OCI-LY7 (cell line): ENCODE data around the gene CGAS. TPM values are rescaled to one million over a fixed set of nuclear protein-coding genes. Genes with fewer than 3 reads are reported as not detected.

Source experiments
- BruUV-seq: library from RNA; stranded (reverse); fragments of 400-500 nt; replicated peaks from 2 replicates; lab custom pipeline; 2021; lab: Mats Ljungman, UMichigan
- CTCF ChIA-PET: fragments of 300-600 bp; sonication (Branson Sonifier 250); formaldehyde crosslinking; loops from one replicate; lab custom pipeline; 2022; ENCODE audit warnings: antibody characterized with exemption; ENCODE audit not compliant: unreplicated experiment; lab: Charles Lee
- POLR2A ChIA-PET: fragments of 300-600 bp; sonication (Branson Sonifier 250); formaldehyde crosslinking; loops from one replicate; lab custom pipeline; 2022; ENCODE audit warnings: antibody characterized with exemption; lab: Charles Lee
- DNase-seq: peaks from one replicate; pipeline ENCODE4 v3.0.0-alpha.2; 2015; ENCODE audit warnings: low spot score
- H2AFZ ChIP-seq: fragments of 200-600 bp; sonication (generic), shearing (Covaris generic); 2 replicates; pipeline ENCODE4 v1.6.1; 2014; ENCODE audit warnings: mild to moderate bottlenecking, antibody characterized with exemption, low read length, moderate library complexity
- H3K27ac ChIP-seq: fragments of 200-600 bp; sonication (generic); 2 replicates; pipeline ENCODE4 v1.5.1; 2014; ENCODE audit warnings: mixed run types, low read depth, mild to moderate bottlenecking, moderate library complexity, low read length, inconsistent platforms; ENCODE audit not compliant: poor library complexity, severe bottlenecking
- H3K36me3 ChIP-seq: fragments of 200-600 bp; sonication (generic); 2 replicates; pipeline ENCODE4 v1.6.1; 2014; ENCODE audit warnings: mild to moderate bottlenecking, antibody characterized with exemption, low read length, moderate library complexity, mixed read lengths; ENCODE audit not compliant: insufficient read depth
- H3K4me1 ChIP-seq: fragments of 200-600 bp; sonication (generic); 2 replicates; pipeline ENCODE4 v1.5.1; 2014; ENCODE audit warnings: mild to moderate bottlenecking, low read length; ENCODE audit not compliant: insufficient read depth, poor library complexity, severe bottlenecking
- H3K4me2 ChIP-seq: fragments of 200-600 bp; sonication (generic); 2 replicates; pipeline ENCODE4 v1.6.1; 2014; ENCODE audit warnings: mild to moderate bottlenecking, low read length
- H3K4me3 ChIP-seq: fragments of 200-600 bp; sonication (generic); 2 replicates; pipeline ENCODE4 v1.5.1; 2014; ENCODE audit warnings: mild to moderate bottlenecking, low read depth, low read length; ENCODE audit not compliant: poor library complexity, severe bottlenecking
- H3K79me2 ChIP-seq: fragments of 200-600 bp; sonication (generic); 2 replicates; pipeline ENCODE4 v1.6.1; 2016; ENCODE audit warnings: low read depth, mild to moderate bottlenecking, low read length, moderate library complexity, mixed read lengths; ENCODE audit not compliant: insufficient read depth
- H3K9me2 ChIP-seq: fragments of 200-600 bp; sonication (generic); 2 replicates; pipeline ENCODE4 v1.6.1; 2016; ENCODE audit warnings: mild to moderate bottlenecking, low read length, mixed read lengths; ENCODE audit not compliant: insufficient read depth
- H3K9me3 ChIP-seq: fragments of 200-600 bp; sonication (generic); 2 replicates; pipeline ENCODE4 v1.6.1; 2014; ENCODE audit warnings: mild to moderate bottlenecking, mixed run types, low read length, mixed read lengths
- H4K20me1 ChIP-seq: fragments of 200-600 bp; sonication (generic); 2 replicates; pipeline ENCODE4 v1.6.1; 2014; ENCODE audit warnings: mild to moderate bottlenecking, antibody characterized with exemption, low read length, moderate library complexity, mixed read lengths; ENCODE audit not compliant: insufficient read depth
- EZH2phosphoT487 ChIP-seq: fragments of 200-600 bp; sonication (generic); IDR thresholded peaks from 2 replicates; pipeline ENCODE4 v1.6.1; 2018; ENCODE audit warnings: low read depth, borderline replicate concordance, mild to moderate bottlenecking, mixed run types, antibody characterized with exemption, low read length, moderate library complexity, mixed read lengths
- intact Hi-C: fragments of 100-400 bp; cut with micrococcal nuclease; formaldehyde crosslinking; loops from one replicate; pipeline ENCODE4 v1.10.0; 2022; ENCODE audit not compliant: unreplicated experiment
- total RNA-seq, 2 experiments: library from RNA; depleted of rRNA in 1 of 2; stranded (reverse); fragments of >200 nt in 1 of 2; shearing (Covaris generic) in 1 of 2; gene quantifications; 2 replicates each; pipeline ENCODE4 v1.2.3, GENCODE V29; 2014 to 2022
- TF ChIP-seq, protein P1 (sequence below): fragments of 200-600 bp; sonication (generic); conservative IDR thresholded peaks from 2 replicates; pipeline ENCODE4 v1.5.1; 2014; ENCODE audit warnings: mild to moderate bottlenecking, antibody characterized with exemption, low read length, moderate library complexity, mixed read lengths

CGAS gene
- total RNA-seq, 2 experiments from 2014 or later, result 0.40 to 1.3 TPM

- intact Hi-C loops, result no loop called here
- H3K4me3 ChIP-seq, result no peak overlapping the region
- no peaks in the 10 kb centered on the region for H3K4me1 ChIP-seq
- ChIA-PET CTCF (no interaction called here), POLR2A (no interaction called here)
- H3K79me2 ChIP-seq, result no peaks in the 10 kb centered on the region
- DNase-seq, result no peak
- no peaks in the 10 kb centered on the region for H3K9me2 ChIP-seq
- no peak overlapping the region for H3K4me2 ChIP-seq
- no TSS peak for BruUV-seq
- TF ChIP-seq, protein P1, sequence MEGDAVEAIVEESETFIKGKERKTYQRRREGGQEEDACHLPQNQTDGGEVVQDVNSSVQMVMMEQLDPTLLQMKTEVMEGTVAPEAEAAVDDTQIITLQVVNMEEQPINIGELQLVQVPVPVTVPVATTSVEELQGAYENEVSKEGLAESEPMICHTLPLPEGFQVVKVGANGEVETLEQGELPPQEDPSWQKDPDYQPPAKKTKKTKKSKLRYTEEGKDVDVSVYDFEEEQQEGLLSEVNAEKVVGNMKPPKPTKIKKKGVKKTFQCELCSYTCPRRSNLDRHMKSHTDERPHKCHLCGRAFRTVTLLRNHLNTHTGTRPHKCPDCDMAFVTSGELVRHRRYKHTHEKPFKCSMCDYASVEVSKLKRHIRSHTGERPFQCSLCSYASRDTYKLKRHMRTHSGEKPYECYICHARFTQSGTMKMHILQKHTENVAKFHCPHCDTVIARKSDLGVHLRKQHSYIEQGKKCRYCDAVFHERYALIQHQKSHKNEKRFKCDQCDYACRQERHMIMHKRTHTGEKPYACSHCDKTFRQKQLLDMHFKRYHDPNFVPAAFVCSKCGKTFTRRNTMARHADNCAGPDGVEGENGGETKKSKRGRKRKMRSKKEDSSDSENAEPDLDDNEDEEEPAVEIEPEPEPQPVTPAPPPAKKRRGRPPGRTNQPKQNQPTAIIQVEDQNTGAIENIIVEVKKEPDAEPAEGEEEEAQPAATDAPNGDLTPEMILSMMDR, result no peak
- no peak for TF ChIP-seq EZH2phosphoT487
- H2AFZ ChIP-seq, result no peak overlapping the region
- H3K36me3 ChIP-seq, result no peaks in the 10 kb centered on the region
- no peaks in the 10 kb centered on the region for H3K9me3 ChIP-seq
- no peak overlapping the region for H3K27ac ChIP-seq
- no peaks in the 10 kb centered on the region for H4K20me1 ChIP-seq
These were observed 51.4 kb downstream of the CGAS start for GRCh38 chr6:73400656-73401055.

DNA sequence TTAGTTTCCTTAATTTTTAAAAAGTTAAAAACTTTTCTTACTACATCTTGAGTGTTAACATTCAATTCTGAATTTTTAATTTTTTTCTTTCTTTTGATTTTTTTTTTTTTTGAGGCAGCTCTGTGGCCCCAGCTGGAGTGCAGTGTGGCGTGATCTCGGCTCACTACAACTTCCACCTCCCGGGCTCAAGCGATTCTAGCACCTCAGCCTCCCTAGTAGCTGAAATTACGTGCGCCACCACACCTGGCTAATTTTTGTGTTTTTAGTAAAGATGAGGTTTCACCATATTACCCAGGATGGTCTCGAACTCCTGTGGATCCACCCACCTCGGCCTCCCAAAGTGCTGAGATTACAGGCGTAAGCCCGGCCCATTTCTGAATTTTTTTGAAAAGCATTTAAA, 56.2 kb downstream of the CGAS start:
- no peak overlapping the region for H3K27ac ChIP-seq
- no peak overlapping the region for H2AFZ ChIP-seq
- no peak overlapping the region for H3K4me2 ChIP-seq
- no TSS peak for BruUV-seq
- no peaks in the 10 kb centered on the region for H3K9me3 ChIP-seq
- ChIA-PET POLR2A (interaction anchor here (0.5 to 0.7 kb wide), 4 partner anchors 189 to 700 kb away, joined by 3 to 7 read pairs (median 4); no protein-coding TSS in a partner anchor), CTCF (no interaction called here)
- H4K20me1 ChIP-seq, result no peaks in the 10 kb centered on the region
- no peak for DNase-seq
- TF ChIP-seq, protein P1, result no peak
- no peak for TF ChIP-seq EZH2phosphoT487
- no peaks in the 10 kb centered on the region for H3K79me2 ChIP-seq
- no peaks in the 10 kb centered on the region for H3K9me2 ChIP-seq
- intact Hi-C loops, result no loop called here
- no peak overlapping the region for H3K4me3 ChIP-seq
- no peaks in the 10 kb centered on the region for H3K36me3 ChIP-seq
- H3K4me1 ChIP-seq, result no peaks in the 10 kb centered on the region

GRCh38 chr6:73394577-73395354, 57.3 kb downstream of the CGAS start, which contains the start of gene DDX43:
DDX43 (plus strand) TSS chr6:73394828; CDS start chr6:73394906, 78 bp downstream.
- no peak for DNase-seq
- no peaks in the 10 kb centered on the region for H3K79me2 ChIP-seq
- no peak within 1 kb of the TSS for H3K27ac ChIP-seq
- intact Hi-C loops, result no loop called here
- CTCF ChIA-PET, result interaction anchor here (0.5 kb wide), 1 partner anchor 18 kb away, joined by 3 read pairs; no protein-coding TSS in a partner anchor
- H3K9me3 ChIP-seq, result no peaks in the 10 kb centered on the region
- H2AFZ ChIP-seq, result no peak within 1 kb of the TSS
- TF ChIP-seq EZH2phosphoT487, result no peak
- POLR2A ChIA-PET, result interaction anchor here (0.6 to 0.7 kb wide), 2 partner anchors 14 to 661 kb away, joined by 3 to 4 read pairs; no protein-coding TSS in a partner anchor
- no peak within 1 kb of the TSS for H3K4me2 ChIP-seq
- no peaks in the 10 kb centered on the region for H4K20me1 ChIP-seq
- no peaks in the 10 kb centered on the region for H3K4me1 ChIP-seq
- BruUV-seq, result no TSS peak
- H3K9me2 ChIP-seq, result no peaks in the 10 kb centered on the region
- no peak within 1 kb of the TSS for H3K4me3 ChIP-seq
- H3K36me3 ChIP-seq, result no peaks in the 10 kb centered on the region
